GM06990 (cell line): ENCODE measurements around the gene NCBP2L.

Source experiments
- DNase-seq: peaks from one replicate; pipeline ENCODE4 v3.0.0-alpha.2; 2011; ENCODE audit not compliant: insufficient read length; ENCODE audit errors: extremely low read depth
- H3K27me3 ChIP-seq: replicated peaks from 2 replicates; pipeline ENCODE4 v1.6.0; 2011; ENCODE audit warnings: low read length; ENCODE audit not compliant: control insufficient read depth, insufficient read depth
- H3K36me3 ChIP-seq: 2 replicates; pipeline ENCODE4 v1.5.1; 2011; ENCODE audit warnings: low read length; ENCODE audit not compliant: control insufficient read depth, insufficient read depth
- H3K4me3 ChIP-seq: replicated peaks from 2 replicates; pipeline ENCODE4 v1.5.1; 2011; ENCODE audit warnings: low read depth, mild to moderate bottlenecking, control low read depth, low read length
- TF ChIP-seq, protein P1 (sequence below): IDR thresholded peaks from 2 replicates; pipeline ENCODE4 v1.5.1; 2011; ENCODE audit warnings: low read length, control low read depth, mild to moderate bottlenecking, inconsistent platforms; ENCODE audit not compliant: insufficient read depth, poor library complexity, severe bottlenecking

Gene NCBP2L

DNA sequence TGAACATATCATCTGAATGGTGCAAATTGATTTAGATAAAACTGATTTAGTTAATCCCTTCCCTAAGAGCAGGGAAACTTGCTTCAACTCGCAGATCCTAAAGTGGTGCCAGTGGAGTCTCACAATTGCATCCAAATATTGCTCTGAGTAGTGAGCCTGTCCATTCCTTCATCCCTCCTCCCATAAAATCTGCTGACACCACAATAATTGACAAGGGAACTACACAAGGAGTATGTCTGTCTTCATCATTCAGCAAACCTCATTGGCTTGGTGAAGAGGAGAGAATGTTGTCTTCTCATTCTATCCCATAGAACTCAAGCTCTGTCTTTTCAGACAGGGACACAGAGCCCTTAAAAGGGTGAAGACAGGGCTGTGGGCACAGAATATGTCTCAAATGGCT is 52.3 kb downstream of the NCBP2L start:
- Histone ChIP-seq H3K27me3 (no peaks in the 10 kb centered on the region; the same call in 1 of the 2 replicates), H3K4me3 (no peak overlapping the region), H3K36me3 (no peaks in the 10 kb centered on the region)
- no peak for DNase-seq
- TF ChIP-seq, protein P1, sequence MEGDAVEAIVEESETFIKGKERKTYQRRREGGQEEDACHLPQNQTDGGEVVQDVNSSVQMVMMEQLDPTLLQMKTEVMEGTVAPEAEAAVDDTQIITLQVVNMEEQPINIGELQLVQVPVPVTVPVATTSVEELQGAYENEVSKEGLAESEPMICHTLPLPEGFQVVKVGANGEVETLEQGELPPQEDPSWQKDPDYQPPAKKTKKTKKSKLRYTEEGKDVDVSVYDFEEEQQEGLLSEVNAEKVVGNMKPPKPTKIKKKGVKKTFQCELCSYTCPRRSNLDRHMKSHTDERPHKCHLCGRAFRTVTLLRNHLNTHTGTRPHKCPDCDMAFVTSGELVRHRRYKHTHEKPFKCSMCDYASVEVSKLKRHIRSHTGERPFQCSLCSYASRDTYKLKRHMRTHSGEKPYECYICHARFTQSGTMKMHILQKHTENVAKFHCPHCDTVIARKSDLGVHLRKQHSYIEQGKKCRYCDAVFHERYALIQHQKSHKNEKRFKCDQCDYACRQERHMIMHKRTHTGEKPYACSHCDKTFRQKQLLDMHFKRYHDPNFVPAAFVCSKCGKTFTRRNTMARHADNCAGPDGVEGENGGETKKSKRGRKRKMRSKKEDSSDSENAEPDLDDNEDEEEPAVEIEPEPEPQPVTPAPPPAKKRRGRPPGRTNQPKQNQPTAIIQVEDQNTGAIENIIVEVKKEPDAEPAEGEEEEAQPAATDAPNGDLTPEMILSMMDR, result no peak

DNA sequence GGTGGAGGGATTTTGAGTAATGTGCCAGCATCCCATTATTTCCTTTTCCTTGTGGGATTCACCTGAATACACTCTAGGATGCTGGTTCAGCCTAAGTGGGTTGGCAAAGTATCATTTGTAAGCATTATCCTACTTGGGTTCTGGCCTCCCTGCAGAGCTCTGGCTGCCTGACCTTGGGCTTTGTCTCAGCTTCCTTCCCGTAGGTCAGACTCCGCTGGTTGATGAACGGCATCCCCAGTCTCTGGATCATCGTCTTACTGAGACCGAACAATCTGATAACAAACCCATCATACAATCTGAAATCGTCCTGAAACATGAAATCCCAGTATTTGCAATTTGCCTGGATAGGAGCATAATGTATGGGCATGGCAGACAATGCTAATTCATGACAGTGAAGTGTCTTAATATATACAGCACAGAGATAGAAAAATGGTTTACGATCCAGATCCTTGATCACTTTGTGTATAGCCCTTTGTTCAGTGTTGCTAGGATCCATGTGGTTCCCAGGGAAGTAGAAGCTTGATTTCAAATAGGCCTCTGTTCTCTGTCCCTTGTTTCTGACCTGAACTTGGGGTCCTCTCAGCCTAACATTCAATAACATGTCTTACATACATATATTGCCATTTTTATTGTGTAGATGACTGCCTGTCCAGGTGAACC is 53.7 kb downstream of the NCBP2L start:
- no peaks in the 10 kb centered on the region for H3K36me3 ChIP-seq
- TF ChIP-seq, protein P1, result no peak
- H3K27me3 ChIP-seq, result no peaks in the 10 kb centered on the region
- DNase-seq, result no peak
- no peak overlapping the region for H3K4me3 ChIP-seq

DNA sequence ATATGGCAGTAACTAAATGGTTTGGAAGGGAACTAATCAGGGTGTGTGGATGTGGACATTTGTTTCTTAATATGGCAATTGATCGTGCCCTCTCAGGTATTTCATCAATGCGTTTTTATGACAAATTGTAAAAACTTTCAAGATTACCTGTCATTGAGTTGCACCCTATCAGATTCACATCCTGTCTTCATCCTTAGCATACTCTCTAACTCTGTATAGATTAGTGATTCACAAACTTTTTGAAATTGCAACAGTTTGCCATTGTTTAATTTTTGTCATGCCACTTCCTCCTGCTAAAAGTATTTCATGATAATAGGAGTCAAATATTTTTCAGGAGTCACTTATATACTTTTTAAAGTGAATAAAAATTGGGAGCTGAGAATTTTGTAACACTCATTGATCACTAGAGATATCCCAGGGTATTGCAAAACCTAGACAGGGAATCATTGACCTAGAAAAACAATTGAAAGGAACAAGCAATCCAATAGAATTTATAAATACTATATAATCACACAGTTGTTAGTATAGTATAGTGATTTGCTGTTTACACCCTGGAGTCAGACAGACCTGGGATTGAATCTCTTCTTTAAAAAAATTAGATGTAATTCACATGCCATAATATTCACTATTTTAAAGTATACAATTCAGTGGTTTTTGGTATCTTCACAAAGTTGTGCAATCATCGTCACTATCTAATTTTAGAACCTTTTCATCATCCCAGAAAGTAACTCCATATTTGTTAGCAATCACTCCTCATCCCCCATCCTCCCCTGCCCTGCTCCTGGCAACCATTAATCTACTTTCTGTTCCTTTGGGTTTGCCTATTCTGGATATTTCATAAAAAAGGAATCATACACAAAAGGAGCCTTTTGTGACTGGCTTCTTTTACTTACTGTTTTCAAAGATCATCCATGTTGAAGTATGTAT is 57.0 kb downstream of the NCBP2L start:
- DNase-seq, result no peak
- Histone ChIP-seq H3K4me3 (no peak overlapping the region), H3K27me3 (no peaks in the 10 kb centered on the region), H3K36me3 (no peaks in the 10 kb centered on the region)
- TF ChIP-seq, protein P1, result no peak

DNA sequence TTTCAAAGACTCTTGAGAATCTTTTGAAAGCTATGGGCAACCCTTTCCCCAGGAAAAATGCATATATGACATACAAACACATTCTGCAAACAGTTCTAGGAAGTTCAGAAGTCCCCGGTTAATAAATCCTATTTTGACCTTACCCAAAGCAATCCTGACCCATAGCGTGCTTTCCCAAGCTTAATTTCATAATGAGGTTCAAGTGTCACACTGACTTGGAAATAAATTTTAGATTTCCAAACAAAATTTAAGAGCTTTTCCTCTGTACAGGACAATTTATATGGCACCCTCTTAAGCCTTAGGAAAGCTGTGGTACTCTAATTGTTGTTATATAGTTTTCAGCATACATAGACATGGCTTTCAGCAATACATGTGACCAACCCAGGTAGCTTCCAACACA is 59.4 kb downstream of the NCBP2L start:
- DNase-seq, result no peak
- H3K27me3 ChIP-seq, result no peaks in the 10 kb centered on the region
- H3K36me3 ChIP-seq, result no peaks in the 10 kb centered on the region
- TF ChIP-seq, protein P1, result no peak
- no peak overlapping the region for H3K4me3 ChIP-seq

DNA sequence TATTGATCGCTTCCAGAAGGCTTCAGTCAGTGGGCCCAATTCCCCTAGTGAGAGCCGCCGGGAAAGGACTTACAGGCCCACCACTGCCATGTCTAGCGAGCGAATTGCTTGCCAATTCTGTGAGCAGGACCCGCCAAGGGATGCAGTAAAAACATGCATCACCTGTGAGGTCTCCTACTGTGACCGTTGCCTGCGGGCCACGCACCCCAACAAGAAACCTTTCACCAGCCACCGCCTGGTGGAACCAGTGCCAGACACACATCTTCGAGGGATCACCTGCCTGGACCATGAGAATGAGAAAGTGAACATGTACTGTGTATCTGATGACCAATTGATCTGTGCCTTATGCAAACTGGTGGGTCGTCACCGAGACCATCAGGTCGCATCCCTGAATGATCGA is 63.4 kb downstream of the NCBP2L start:
- Histone ChIP-seq H3K4me3 (no peak overlapping the region), H3K36me3 (no peaks in the 10 kb centered on the region), H3K27me3 (no peaks in the 10 kb centered on the region)
- TF ChIP-seq, protein P1, result no peak
- DNase-seq, result no peak
